Hepatic stellate cell (primary cell): Measurements from ENCODE around the gene DMKN.

Experiments
- DNase-seq: peaks from one replicate; pipeline ENCODE4 v3.0.0; 2011; ENCODE audit warnings: low spot score

Gene DMKN

DNA sequence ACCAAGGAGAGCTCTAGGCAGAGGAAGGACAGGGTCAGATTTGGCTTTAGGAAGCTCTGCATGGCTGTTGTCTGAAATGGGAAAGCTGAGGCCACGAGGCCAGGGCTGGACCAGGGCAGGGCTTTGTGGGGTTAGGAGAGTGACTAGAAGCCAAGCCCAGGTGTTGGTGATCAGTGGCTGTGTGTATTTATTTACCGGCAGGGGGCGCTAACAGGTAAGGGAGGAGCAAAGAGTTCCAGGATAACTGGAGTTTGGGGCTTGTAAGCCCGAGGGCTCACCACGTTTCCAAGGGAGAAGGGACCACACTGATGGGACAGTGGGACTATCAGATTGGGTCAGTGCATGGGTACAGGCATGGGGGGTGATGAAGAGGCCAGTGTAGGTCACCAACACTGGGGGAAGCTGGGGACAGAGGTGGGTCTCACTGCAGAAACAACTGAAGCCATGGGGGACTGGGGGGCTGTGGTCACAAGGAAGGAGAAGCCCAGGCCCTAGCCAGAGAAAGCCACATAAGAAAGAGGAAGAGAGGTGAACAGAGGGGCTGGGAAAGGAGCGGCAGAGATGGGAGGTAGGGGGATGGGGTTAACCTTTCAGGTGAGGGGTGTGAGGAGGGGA is 35.8 kb upstream of the DMKN start:
- DNase-seq: peak; percentile 78

DNA sequence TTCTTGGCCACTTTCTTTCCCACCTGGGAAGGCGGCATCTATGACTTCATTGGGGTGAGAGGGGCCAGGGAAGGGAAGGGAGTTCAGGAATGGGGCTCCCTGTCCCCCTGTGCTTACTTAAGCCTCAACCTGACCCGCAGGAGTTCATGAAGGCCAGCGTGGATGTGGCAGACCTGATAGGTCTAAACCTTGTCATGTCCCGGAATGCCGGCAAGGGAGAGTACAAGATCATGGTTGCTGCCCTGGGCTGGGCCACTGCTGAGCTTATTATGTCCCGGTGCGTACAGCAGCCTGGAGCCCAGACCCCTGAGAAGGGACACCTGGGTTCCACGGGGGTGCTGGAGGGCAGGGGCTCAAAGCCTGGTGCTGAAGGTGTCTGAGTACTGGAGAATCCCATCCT is 33.1 kb upstream of the DMKN start:
- DNase-seq: no peak

DNA sequence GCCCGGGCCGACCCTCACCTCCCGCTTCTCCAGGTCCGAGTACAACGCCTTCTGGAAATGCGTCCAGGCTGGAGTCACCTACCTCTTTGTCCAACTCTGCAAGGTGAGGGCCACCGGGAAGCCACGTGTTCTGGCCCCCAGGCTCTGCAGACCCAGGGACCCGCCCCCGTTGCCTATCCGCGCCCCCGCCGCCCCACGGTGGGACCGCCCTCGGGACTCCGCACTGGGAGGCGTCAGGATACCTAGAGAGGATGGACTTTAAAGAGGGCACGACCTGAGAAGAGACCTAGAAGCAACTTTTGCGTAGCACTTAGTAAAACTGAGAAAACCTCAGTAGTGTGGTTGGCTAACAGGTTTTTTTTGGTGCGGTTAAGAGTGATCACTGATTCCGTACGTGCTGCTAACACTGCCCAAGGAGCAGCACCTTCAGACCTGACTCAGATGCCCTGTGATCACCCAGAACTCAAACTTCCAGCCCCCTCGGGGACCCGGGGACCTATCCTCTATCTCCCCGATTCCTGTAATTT is 32.5 kb upstream of the DMKN start:
- DNase-seq: peak; percentile 66

DNA sequence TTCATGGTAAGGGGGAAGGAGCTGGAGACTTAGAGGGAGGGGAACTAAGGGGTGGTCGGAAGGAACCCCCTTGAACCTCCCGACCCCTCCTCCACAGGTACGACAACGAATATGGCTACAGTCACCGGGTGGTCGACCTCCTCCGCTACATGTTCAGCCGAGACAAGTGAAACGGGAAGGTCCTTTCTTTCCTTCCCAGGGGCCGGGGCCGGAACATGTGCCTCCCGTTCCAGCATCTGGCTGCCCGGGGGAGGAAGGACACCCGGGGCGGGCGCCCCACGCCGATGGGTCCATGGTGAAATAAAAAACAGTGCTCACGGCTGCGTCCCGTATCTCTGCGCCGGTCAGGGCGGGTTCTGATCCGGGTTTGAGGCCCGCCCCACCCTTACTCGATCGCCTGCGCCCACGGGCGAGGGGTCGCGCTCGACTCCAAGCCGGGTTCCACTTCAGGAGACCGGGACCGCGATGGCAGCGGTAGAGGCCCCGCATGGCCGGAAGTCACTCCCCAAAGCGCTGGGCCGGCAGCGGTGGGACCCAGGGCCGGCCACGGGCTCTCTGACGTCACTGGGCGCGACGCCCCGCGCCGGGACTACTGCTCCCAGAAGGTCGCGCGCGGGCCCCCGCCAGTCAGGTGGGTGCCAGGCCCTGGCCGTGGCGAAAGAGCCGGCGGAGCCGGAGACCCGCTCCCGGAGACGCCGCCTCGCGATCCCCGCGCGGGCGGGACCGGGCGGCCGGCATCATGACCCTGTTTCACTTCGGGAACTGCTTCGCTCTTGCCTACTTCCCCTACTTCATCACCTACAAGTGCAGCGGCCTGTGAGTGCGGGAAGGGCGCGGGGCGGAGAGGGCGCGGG is 31.8 kb upstream of the DMKN start, which contains the start of gene TMEM147:
TMEM147 (plus strand) TSS at position 626 of the 854 bp plus-strand sequence; CDS start at position 740, 114 bp downstream.
- DNase-seq: peak; percentile 99

DNA sequence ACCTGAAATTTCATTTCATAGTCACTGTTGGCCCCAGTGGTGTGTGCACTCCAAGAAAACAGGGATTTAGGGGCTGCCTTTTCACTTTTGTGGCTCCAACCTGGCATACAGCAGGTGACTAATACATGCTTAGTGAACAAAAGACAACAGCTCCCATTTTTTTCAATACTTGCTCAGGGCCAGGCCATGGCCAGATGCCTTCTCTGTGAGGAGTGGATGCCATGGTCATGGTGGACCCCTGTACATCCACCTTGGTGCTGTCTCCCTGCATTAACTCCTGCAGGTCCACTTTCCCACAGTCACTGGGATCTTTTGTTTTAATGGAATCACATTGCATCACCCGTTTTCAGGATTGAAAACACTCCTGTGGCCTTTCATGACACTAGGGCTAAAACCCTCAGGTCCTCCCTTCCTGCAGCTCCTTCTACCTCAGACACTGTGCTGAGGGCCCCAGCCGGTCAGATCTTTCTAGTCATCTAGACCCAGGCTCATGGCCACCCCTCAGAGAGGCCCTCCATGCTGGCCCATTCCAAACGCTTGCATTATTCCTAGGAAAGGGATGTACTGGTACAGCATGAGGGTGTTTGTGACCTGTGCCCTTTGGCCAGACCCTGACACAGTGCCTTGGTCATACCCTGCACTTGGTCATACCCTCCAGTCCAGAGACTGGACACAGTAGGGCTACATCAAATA is 30.8 kb upstream of the DMKN start:
- DNase-seq: no peak

DNA sequence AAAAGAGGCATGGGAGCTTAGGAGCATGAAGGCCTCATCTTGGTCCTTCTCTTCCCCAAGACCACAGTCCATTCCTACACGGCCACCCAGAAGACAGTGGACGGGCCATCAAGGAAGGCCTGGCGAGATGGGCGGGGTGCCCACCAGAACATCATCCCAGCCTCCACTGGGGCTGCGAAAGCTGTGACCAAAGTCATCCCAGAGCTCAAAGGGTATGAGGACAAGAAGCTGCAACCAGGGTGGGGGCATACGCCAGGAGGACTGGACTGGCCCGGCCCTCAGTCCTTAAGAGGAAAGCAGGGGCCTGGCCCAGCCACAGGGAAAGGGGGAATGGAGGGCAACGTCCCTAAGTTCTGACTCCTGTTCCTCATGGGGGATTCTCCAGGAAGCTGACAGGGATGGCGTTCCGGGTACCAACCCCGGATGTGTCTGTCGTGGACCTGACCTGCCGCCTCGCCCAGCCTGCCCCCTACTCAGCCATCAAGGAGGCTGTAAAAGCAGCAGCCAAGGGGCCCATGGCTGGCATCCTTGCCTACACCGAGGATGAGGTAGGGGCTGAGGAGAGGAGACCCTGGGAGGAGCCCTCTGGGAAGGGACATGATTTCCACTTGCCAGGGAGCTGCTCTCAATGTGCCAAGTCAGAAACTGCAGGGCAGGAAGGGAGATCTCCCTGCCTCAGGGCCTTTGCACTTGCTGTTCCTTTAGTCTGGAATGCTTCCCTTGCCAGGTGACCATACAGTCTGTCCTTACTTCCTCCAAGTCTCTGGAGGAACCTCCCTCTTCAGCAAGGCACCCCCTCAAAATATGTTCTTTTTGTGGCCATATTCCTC is 30.0 kb upstream of the DMKN start:
- no peak for DNase-seq

DNA sequence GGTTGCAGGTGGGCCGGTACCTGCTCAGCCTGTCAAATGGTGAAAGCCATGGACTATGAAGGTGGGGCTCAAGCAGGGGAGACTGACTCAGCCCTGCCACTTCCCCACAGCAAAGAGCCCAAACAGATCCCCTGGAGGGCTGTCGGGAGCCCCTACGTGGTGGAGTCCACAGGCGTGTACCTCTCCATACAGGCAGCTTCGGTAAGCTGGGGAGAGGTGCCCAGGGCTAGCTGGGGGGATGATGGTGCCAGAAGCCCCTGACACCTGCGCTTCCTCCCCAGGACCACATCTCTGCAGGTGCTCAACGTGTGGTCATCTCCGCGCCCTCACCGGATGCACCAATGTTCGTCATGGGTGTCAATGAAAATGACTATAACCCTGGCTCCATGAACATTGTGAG is 28.8 kb upstream of the DMKN start:
- DNase-seq: no peak

DNA sequence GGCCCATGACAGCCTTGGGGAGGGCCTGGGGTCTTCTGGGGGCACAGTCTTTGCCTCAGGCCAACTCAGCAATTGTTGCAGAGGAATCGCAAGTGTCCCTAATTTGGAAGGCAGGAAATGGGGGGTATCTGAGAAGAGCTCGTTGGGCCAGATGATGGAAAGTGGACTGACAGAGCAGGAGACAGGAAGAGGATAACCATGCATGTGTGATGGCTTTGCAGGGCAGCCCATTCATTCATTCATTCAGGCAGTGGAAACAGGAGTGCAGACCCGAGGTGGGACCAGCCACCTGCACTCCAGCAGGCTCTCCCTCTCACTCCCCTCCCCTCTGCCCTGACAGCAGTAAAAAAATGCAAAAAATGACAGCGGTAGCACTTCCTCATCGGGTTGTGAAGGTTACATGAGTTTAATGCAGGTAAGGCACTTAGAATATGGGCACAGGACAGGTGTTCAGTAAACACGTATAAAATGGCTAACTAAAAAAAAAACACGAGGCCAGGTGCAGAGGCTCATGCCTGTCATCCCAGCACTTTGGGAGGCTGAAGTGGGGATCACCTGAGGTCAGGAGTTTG is 27.0 kb upstream of the DMKN start:
- no peak for DNase-seq

DNA sequence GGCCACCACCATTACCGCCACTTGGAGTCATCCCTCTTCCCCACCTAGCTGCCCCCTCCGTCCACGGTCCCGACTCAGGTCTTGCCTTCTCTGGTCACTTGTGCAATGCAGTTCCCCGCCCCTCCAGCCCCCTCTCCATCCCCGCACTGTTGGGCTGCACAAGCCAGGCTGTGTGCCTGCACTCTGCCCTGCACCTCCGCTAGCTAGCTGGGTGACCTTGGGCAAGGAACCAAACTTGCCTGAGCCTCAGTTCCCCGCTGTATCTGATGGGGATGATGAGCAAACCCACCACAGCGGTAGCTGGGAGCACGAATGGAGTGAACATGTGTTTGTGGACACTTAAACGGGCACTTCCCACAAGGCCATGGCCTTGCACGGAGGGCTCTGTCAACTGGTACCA is 26.4 kb upstream of the DMKN start:
- no peak for DNase-seq

DNA sequence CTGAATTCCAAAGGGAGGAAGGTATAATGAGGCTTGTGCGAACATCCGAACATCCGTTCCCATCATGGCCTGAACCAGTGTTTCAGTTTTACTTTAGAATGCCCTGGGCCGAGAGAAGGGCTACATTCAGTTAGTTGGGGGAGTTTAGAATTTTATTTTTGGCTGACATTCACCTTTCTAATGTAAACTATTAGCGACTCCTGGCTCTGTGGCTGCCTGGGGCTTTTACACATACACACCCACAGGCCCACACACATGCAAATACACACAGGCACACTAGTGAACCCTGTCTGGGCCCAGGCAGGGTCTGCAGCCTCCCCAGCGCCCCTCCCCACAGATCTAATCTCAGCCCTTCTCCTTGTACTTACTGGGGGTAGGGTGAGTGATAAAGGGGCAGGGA is 25.9 kb upstream of the DMKN start:
- no peak for DNase-seq

DNA sequence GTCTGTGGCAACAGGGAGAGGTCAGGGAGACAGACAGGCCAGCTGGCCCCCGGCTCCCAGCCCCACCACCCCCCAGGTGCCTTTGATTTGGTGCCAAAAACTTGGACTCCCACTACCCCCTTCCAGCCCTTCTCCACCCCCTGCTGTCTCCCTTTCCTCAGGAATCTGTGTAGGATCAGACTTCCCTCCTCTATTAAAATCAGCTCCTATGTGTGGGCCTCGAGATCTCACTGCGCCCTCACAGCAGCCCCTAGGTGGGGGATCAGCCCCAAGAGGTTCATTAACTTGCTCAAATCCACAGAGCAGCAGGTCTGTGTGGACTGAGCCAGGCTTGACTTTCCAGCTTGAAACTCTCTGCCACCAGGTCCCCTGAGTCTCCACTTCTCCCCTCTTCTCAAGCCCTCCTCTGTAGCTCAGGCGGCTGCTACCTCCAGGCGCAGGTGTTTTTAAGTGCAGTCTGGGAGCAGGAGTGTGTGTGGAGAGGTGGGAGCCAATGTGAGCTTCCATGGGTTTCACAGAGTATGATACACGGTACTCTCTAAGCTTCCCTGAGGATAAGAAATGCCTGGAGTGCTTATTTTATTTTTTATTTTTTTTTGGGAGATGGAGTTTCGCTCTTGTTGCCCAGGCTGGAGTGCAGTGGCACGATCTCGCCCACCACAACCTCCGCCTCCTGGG is 21.5 kb upstream of the DMKN start:
- no peak for DNase-seq

DNA sequence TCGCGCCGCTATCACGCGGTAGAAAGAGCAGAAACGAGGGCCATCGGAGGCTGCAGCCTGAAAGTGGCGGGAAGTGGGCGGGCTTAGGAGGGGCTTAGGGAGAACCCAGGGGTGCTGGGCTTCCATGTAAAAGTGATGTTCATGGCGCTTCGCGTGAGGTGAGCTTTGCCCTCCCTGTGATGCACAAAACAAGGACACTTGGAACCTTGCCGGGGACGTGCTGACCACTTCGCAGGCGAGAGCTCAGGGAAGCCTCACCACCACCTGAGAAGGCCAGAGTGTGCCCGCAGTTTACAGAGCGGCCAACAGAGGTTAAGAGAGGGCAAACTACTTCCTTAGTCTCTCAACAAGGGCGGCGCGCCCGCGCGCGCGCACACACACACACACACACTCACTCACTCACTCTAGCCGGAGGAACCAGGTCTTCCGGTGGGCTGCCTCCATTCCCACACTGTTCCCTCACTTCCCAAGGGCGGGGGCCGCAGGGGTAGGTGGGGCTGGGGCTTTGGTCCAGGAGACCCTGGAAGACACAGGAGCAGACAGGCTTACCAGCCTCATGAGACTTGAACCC is 20.5 kb upstream of the DMKN start:
- DNase-seq: no peak

DNA sequence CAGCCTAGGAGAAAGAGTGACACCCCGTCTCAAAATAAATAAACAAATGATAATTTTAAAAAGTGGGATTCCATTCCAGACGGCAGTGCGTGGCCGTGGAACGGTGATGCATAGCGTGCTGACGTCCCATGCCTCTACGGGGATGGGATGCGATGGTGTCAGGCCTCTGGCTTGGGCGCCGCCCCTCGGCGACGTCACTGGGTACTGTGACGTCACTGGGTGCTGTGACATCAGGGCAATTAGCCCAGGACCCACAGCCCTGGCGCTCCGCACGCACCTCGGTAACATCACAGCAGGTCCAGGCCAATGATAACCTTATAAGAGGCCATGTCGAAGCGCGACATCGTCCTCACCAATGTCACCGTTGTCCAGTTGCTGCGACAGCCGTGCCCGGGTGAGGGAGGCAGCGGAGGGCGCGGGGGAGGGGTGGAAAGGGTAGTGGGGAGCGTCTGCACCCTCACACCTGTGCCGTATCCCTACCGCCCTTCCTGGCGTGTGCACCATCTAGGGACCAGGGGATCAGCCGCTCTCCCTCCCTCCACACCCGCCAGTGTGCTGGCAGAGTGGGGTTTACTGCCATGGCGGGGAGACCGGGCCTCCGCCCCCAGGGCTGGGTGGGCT is 19.9 kb upstream of the DMKN start, which contains the start of gene GAPDHS:
GAPDHS (plus strand) TSS at position 256 of the 621 bp plus-strand sequence; CDS start at position 328, 72 bp downstream.
- no peak for DNase-seq

DNA sequence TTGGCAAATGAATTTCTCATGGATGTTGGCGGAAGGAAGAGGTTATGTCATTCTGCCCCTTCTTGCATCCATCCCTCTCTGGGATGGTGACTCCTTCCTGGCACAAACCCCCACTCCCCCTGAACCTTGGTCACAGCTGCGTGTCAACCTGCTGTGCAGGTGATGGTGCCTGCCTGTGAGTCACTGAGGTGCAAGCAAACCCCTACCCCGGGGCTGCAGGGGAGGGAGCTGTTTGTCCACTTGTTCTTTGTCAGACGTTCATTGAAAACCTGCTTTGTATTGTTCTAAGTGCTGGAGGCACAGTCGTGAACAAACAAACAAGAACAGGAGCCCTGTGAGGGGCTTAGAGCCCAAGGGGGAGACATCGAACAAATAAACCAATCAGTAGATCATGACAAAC is 17.8 kb upstream of the DMKN start:
- no peak for DNase-seq

DNA sequence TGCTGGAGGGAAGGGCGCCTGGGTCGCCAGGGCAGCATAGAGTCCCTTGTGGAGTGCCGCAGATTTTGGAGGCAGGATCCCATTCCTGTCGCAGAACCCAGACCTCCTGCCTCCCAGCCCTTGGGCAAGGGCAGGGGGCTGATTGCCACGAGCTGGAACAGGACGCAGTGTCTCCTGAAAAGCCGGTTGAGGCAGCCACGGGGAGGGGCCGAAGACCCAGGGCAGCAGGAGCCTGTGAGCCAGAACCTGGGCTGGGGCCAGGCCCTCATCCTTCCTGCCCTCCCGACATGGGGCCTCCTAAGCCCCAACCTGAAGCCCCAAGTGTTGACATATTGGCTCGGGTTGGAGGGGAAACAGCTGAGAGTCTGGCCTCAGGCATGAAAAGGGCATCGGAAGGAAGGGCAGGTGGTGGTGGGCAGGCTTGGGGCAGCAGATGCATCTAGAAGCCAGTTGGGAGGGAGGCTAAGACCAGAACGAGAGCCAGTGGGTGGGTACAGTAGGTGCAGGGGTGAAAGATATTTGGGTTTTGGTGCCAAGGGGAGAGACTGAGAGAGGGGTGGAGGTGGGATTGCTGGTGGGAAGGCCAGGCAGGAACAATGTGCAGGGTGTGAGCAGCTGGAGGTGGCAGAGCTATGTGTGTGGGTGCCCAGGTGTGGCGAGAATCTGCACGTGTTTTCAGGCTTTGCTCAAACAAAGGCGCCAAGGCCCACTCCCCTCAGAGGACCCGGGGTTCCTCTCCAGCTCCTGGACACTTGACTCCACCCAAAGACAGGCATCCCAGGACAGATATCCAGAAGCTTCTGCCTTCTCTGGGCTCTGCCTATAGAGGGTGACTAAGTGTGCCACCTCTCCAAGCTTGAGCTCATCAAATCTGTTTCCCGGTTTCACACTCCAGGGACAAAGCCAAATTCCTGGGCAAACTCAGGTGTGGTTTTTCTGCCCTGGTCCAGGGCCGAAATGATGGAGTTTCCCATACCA is 16.1 kb upstream of the DMKN start:
- DNase-seq: no peak

DNA sequence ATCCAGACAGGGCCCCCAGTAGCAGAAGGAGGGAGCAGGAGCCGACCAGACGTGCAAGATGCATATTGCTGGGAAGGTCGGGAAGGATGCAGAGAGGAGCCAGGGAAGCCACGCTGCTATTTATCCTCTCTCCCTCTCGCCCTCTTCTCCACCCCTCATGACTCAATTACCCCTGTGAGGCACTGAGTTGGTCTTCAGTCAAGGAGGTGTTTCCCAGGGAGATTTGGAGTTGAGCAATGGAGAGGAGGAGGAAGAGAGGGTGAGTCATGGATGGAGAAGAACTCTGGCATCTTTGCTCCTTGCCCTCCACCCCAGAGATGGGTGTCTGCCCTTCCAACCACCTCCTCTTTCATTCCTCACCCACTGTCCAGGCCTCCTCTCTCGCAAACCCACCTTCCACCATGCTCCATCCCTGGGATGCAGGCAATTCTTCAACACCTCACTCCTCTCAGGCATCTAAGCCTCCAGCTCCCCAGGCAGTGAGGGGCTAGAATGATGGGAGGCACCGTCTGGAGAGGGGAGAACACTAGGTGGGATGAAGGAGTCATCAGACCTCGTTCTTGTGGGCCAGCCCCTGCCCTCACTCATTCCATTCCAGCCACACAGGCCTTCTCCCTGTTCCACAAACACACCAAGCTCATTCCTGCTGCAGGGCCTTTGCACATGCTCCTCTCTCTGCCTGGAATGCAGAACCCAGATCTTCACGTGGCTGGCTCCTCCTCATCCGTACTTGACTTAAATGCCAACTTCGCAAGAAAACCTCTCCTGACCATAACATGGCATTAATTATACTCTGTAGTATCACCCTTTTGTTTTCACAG is 15.0 kb upstream of the DMKN start, which contains the start of gene SBSN:
SBSN (minus strand) TSS at position 94 of the 821 bp plus-strand sequence; CDS start at position 64, 30 bp downstream.
- peak; percentile 62 for DNase-seq

DNA sequence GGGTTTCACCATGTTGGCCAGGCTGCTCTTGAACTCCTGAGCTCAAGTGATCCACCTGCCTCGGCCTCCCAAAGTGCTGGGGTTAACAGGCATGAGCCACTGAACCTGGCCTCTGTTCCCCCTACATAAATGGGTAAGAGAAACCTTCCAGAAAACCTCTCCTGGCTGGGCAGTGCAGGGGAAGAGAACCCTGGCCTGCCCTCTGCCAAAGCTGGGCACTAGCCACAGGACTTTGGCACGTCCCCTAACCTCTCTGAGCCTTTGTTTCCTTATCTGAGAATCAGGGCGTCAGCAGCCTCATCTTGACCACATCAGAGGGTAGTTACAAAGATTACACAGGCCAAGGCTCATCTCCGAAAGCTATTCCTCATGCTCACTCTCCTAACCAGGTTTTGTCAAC is 12.4 kb upstream of the DMKN start:
- no peak for DNase-seq
